ENCODE results near the gene FEM1C. TPM values are rescaled to one million over a fixed set of nuclear protein-coding genes. Genes with fewer than 3 reads are reported as not detected.

FEM1C gene
- total RNA-seq, 4 donors from 2014 or later: 24.3 to 59.8 (median 34.0) TPM

DNA sequence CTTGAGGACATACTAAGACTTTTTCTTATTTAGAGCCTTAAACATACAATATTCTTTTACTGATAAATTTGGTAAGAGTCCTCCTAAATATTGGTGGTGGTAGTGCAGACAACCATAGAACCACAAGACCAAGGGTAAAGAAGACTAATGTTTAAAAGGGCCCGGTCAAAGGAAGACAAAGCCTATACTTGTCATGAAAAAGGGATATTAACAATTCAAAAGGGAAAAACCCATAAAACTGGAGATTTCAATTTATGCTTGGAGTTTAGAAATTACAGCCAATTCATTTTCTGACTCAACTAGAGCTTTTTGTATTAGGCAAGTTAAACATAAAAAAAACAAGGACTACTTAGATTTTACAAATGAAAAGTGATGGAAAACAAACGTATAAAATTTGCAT, 24.4 kb downstream of the FEM1C start:
- TF ChIP-seq CTCF (IDR thresholded peaks at IDR 0.05; ENCODE audit: low read depth): no peak

GRCh38 chr5:115516372-115516771, 28.2 kb downstream of the FEM1C start:
- TF ChIP-seq CTCF (IDR thresholded peaks at IDR 0.05; ENCODE audit: low read depth): no peak

DNA sequence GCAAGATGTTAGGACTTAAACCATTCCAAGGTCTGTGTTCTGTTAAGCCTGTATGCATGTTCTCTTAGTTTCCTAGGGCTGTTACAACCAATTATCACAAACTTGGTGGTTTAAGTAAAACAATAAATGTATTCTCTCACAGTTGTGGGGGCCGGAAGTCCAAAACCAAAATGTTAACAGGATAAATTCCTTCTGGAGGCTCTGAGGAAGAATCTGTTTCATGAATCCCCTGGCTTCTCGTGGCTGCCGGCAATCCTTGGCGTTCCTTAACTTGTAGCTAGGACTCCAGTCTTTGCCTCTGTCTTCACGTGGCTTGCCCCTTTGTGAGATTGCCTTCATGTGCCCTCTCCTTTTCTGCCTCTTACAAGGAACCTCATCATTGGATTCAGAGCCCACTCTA, 30.4 kb downstream of the FEM1C start:
- no peak for TF ChIP-seq CTCF (IDR thresholded peaks at IDR 0.05; ENCODE audit: low read depth)

- no peak for TF ChIP-seq CTCF (IDR thresholded peaks at IDR 0.05; ENCODE audit: low read depth)
Observed at GRCh38 chr5:115511632-115512031, 32.9 kb downstream of the FEM1C start.

DNA sequence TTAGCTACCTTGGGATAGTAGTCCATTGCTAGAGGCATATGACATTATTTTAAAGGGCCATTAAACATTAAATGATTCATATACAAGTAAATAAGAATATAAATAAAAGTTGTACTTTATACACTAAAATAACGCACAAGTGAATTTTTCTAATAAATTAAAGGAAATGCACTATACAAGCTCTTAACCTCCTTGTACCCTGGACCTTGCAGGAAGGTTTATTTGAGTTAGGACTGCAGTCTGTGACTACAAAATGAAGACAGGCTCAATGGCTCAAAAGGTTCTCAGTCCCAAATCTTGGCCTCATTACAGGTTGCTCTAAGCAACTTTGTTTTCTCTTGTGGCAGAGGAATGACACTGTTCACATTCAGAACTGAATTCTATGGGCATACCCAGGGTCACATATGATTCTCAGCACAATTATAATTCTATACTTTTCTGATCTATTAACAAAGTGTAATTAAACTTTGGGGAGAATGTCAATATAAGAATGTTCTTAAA, 34.4 kb downstream of the FEM1C start:
- TF ChIP-seq CTCF (IDR thresholded peaks at IDR 0.05; ENCODE audit: low read depth): no peak

DNA sequence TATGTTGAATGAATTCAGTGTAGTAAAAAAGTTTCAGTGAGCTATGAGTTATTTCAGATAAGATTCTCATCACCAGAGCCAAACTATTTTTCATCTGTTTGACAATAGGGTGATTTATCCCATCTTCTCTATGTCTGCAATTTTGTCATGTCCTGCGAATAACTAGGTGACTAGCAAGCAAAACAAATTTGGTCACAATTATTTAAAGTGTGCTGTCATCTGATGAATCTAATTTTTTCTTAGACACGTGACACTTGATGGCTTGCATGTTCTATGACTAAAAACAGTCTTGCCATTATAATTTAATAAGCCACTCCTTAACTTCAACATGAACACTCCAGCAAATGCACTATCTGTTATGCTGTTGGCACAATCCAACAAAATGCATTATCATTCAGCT, 35.0 kb downstream of the FEM1C start:
- no peak for TF ChIP-seq CTCF (IDR thresholded peaks at IDR 0.05; ENCODE audit: low read depth)

DNA sequence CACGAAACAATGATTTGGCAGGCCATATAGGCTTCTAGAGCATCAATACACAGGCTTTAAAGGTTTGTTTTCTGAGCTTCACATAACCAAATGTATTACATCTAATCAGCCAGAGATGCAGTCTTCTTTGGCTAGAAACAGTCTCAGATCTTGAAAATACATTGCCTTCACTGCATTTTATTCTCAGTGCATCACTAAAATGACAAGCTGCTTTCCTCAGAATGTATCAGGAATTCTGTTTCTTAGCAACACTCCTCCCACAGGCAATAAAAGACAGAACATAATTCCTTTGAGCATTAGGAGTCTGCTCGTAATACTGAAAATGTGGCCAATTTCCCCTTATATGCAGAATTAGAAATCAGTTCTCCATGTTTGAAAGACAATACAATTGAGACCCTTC, 36.9 kb downstream of the FEM1C start:
- TF ChIP-seq CTCF (IDR thresholded peaks at IDR 0.05; ENCODE audit: low read depth): no peak

Data from subcutaneous adipose tissue (tissue), 4 donors.